ENCODE results near the gene NEO1.

DNA sequence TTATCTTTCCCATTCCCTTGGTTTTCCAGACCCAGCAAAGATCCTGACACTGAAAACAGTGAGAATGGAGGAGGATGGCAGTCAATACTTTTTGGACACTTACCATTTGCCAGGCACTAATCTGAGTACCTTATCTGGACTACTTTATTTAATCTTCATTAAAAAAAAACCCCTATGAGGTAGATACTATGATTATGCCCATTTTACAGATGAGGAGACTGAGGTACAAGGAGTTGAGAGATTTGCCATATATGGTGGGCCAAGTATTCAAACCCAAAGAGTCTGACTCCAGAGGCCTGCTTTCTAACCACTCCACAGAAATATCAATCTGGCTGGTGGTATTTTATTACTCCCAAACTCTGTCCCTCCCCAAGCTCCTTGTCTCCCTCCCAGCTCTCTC, 296.9 kb downstream of the NEO1 start:
- TF ChIP-seq, protein P1, sequence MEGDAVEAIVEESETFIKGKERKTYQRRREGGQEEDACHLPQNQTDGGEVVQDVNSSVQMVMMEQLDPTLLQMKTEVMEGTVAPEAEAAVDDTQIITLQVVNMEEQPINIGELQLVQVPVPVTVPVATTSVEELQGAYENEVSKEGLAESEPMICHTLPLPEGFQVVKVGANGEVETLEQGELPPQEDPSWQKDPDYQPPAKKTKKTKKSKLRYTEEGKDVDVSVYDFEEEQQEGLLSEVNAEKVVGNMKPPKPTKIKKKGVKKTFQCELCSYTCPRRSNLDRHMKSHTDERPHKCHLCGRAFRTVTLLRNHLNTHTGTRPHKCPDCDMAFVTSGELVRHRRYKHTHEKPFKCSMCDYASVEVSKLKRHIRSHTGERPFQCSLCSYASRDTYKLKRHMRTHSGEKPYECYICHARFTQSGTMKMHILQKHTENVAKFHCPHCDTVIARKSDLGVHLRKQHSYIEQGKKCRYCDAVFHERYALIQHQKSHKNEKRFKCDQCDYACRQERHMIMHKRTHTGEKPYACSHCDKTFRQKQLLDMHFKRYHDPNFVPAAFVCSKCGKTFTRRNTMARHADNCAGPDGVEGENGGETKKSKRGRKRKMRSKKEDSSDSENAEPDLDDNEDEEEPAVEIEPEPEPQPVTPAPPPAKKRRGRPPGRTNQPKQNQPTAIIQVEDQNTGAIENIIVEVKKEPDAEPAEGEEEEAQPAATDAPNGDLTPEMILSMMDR (IDR thresholded peaks at IDR 0.05; ENCODE audit: poor library complexity, severe bottlenecking) = no peak
- no peak for TF ChIP-seq RAD21 (conservative IDR thresholded peaks at IDR 0.05)
- TF ChIP-seq EZH2 (IDR thresholded peaks at IDR 0.05; ENCODE audit: borderline replicate concordance, insufficient read depth, low read length, poor library complexity, severe bottlenecking) = no peak
- TF ChIP-seq, protein P2, sequence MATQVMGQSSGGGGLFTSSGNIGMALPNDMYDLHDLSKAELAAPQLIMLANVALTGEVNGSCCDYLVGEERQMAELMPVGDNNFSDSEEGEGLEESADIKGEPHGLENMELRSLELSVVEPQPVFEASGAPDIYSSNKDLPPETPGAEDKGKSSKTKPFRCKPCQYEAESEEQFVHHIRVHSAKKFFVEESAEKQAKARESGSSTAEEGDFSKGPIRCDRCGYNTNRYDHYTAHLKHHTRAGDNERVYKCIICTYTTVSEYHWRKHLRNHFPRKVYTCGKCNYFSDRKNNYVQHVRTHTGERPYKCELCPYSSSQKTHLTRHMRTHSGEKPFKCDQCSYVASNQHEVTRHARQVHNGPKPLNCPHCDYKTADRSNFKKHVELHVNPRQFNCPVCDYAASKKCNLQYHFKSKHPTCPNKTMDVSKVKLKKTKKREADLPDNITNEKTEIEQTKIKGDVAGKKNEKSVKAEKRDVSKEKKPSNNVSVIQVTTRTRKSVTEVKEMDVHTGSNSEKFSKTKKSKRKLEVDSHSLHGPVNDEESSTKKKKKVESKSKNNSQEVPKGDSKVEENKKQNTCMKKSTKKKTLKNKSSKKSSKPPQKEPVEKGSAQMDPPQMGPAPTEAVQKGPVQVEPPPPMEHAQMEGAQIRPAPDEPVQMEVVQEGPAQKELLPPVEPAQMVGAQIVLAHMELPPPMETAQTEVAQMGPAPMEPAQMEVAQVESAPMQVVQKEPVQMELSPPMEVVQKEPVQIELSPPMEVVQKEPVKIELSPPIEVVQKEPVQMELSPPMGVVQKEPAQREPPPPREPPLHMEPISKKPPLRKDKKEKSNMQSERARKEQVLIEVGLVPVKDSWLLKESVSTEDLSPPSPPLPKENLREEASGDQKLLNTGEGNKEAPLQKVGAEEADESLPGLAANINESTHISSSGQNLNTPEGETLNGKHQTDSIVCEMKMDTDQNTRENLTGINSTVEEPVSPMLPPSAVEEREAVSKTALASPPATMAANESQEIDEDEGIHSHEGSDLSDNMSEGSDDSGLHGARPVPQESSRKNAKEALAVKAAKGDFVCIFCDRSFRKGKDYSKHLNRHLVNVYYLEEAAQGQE (IDR thresholded peaks at IDR 0.05; ENCODE audit: borderline replicate concordance) = no peak
- TF ChIP-seq MXI1 (conservative IDR thresholded peaks at IDR 0.05; ENCODE audit: poor library complexity, severe bottlenecking) = no peak
- no peak for TF ChIP-seq POLR2AphosphoS5 (IDR thresholded peaks at IDR 0.05)

Measured in neural cell (in vitro differentiated cells).